ENCODE measurements around the gene MMGT1. TPM values are rescaled to one million over a fixed set of nuclear protein-coding genes. Genes with fewer than 3 reads are reported as not detected.
A peak's percentile ranks its signal among the peaks of the same experiment; 100 is the strongest.

MMGT1 gene
- total RNA-seq, 1 donor from 2014 or later, result 16.9 TPM

DNA sequence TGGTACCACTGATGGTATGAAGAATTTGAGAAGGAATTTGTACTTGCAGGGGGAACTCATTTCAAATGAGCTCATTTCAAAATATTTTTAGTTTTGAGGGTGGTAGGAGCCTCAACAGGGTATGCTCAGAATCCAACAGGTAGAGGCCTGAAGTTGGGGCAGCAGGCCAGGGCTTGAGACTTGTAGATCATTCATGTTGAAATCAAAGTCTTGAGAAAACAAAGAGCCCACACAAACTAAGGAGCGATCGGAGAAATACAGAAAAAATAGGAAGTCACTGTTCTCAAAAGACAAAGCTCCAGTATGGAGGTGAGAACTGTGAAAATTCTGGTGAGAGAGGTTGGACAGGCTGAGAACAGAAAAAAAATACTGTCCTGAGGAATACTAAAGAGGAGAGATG, 10.5 kb upstream of the MMGT1 start:
- TF ChIP-seq, protein P1, sequence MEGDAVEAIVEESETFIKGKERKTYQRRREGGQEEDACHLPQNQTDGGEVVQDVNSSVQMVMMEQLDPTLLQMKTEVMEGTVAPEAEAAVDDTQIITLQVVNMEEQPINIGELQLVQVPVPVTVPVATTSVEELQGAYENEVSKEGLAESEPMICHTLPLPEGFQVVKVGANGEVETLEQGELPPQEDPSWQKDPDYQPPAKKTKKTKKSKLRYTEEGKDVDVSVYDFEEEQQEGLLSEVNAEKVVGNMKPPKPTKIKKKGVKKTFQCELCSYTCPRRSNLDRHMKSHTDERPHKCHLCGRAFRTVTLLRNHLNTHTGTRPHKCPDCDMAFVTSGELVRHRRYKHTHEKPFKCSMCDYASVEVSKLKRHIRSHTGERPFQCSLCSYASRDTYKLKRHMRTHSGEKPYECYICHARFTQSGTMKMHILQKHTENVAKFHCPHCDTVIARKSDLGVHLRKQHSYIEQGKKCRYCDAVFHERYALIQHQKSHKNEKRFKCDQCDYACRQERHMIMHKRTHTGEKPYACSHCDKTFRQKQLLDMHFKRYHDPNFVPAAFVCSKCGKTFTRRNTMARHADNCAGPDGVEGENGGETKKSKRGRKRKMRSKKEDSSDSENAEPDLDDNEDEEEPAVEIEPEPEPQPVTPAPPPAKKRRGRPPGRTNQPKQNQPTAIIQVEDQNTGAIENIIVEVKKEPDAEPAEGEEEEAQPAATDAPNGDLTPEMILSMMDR (IDR thresholded peaks at IDR 0.05; ENCODE audit: unreplicated experiment), result no peak
- Mint-ChIP-seq H3K27ac (peak overlapping the region; percentile 91), H3K36me3 (no peaks in the 10 kb centered on the region), H3K4me3 (peak overlapping the region; percentile 81), H3K9me3 (peaks cover 13% of the 10 kb centered on the region), H3K27me3 (ENCODE audit: low read depth) (no peaks in the 10 kb centered on the region), H3K4me1 (peaks cover 27% of the 10 kb centered on the region)
- no peak for DNase-seq (ENCODE audit: low spot score in 2 of 2, unreplicated experiment in 2 of 2)

DNA sequence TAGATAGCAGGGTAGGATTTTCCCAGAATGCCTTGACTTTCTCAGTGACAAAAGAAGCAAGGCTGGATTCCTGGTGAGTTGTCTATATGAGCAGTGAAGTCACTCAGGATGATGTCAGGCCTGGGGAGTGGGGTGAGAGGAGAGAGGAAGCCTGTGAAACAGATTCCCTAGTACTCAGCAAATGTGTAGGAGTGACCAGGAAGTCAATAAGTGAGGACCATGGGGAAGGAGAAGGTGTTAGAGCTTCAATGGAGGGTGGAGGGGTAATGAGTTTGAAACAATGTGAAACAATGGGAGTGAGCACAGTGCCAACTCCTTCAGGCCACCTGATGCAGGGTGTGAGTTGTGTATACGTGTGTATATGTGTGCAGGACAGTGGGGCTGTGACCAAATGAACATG, 9.1 kb upstream of the MMGT1 start:
- Mint-ChIP-seq H3K4me1 (peaks cover 27% of the 10 kb centered on the region), H3K4me3 (no peak overlapping the region), H3K27ac (peak overlapping the region; percentile 7), H3K9me3 (peaks cover 21% of the 10 kb centered on the region), H3K27me3 (ENCODE audit: low read depth) (no peaks in the 10 kb centered on the region), H3K36me3 (no peaks in the 10 kb centered on the region)
- no peak for DNase-seq (ENCODE audit: low spot score in 2 of 2, unreplicated experiment in 2 of 2)
- TF ChIP-seq, protein P1 (IDR thresholded peaks at IDR 0.05; ENCODE audit: unreplicated experiment), result no peak

DNA sequence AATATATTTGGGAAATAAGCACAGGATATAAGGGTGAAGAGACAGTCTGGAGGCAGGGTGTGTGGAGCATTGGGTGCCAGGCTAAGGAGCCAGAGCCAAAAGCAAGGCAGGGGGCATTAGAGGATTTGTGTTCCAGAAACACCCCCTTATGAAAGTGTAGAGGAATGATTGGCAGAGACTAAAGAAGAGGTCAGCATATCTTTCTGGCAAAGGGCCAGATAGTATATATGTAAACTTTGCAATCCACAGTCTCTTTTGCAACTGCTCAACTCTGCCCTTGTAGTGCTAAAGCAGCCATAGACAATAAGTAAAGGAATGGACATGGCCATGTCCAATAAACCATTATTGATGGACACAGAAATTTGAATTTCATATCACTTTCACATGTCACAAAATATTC, 7.9 kb upstream of the MMGT1 start:
- peaks cover 24% of the 10 kb centered on the region for H3K4me1 Mint-ChIP-seq
- peaks cover 23% of the 10 kb centered on the region for H3K9me3 Mint-ChIP-seq
- no peak for DNase-seq (ENCODE audit: low spot score in 2 of 2, unreplicated experiment in 2 of 2)
- H3K4me3 Mint-ChIP-seq, result no peak overlapping the region
- TF ChIP-seq, protein P1 (IDR thresholded peaks at IDR 0.05; ENCODE audit: unreplicated experiment), result no peak
- H3K27me3 Mint-ChIP-seq (ENCODE audit: low read depth), result no peaks in the 10 kb centered on the region
- no peak overlapping the region for H3K27ac Mint-ChIP-seq
- H3K36me3 Mint-ChIP-seq, result no peaks in the 10 kb centered on the region

DNA sequence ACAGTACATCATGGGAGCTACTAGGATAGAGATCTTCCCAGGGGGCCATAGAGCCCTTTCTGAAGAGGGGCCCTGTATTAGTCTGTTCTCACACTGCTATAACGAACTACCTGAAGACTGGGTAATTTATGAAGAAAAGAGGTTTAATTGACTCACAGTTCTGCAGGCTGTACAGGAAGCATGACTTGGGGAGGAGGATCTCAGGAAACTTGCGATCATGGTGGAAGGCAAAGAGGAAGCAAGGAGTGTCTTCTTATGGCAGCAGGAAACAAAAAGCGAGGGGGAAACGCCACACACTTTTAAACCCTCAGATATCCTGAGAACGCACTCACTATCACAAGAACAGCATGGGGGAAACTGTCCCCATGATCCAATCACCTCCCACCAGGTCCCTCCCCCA, 7.2 kb upstream of the MMGT1 start:
- no peaks in the 10 kb centered on the region for H3K36me3 Mint-ChIP-seq
- peaks cover 24% of the 10 kb centered on the region for H3K9me3 Mint-ChIP-seq
- H3K27ac Mint-ChIP-seq, result no peak overlapping the region
- no peak for DNase-seq (ENCODE audit: low spot score in 2 of 2, unreplicated experiment in 2 of 2)
- TF ChIP-seq, protein P1 (IDR thresholded peaks at IDR 0.05; ENCODE audit: unreplicated experiment), result no peak
- peaks cover 19% of the 10 kb centered on the region for H3K4me1 Mint-ChIP-seq
- H3K27me3 Mint-ChIP-seq (ENCODE audit: low read depth), result no peaks in the 10 kb centered on the region
- no peak overlapping the region for H3K4me3 Mint-ChIP-seq

DNA sequence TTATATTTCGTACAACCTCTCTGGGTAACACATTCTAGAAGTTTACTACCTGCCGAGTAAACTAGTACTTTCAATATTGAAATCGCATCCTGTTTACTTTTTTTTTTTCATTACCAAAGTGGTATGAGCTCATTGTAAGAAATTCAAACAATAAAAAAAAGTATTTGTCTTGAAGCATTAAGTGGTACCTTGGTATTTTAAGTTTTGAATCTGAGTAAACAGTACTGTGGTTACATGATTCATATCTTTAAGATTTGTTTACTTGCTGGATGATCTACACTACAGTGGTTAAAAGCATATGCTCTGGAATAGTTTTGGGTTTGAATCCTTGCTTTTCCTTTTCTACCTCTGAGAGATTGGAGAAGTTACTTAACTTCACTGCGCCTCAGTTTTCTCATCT, 3.8 kb upstream of the MMGT1 start:
- no peaks in the 10 kb centered on the region for H3K36me3 Mint-ChIP-seq

More for the DNA sequence above, 3.8 kb upstream of the MMGT1 start:
- H3K9me3 Mint-ChIP-seq, result peaks cover 24% of the 10 kb centered on the region
- TF ChIP-seq, protein P1 (IDR thresholded peaks at IDR 0.05; ENCODE audit: unreplicated experiment), result no peak
- H3K4me3 Mint-ChIP-seq, result no peak overlapping the region
- H3K27me3 Mint-ChIP-seq (ENCODE audit: low read depth), result no peaks in the 10 kb centered on the region
- DNase-seq (ENCODE audit: low spot score in 2 of 2, unreplicated experiment in 2 of 2), result no peak
- H3K4me1 Mint-ChIP-seq, result peaks cover 12% of the 10 kb centered on the region
- H3K27ac Mint-ChIP-seq, result no peak overlapping the region

All from mesothelial cell of epicardium (in vitro differentiated cells).